GM19240 (cell line): ENCODE measurements around the gene FOXO6.

Experiments used
- DNase-seq: peaks from one replicate; pipeline ENCODE4 v3.0.0; 2011; ENCODE audit warnings: low spot score; ENCODE audit not compliant: insufficient read length

FOXO6 gene

DNA sequence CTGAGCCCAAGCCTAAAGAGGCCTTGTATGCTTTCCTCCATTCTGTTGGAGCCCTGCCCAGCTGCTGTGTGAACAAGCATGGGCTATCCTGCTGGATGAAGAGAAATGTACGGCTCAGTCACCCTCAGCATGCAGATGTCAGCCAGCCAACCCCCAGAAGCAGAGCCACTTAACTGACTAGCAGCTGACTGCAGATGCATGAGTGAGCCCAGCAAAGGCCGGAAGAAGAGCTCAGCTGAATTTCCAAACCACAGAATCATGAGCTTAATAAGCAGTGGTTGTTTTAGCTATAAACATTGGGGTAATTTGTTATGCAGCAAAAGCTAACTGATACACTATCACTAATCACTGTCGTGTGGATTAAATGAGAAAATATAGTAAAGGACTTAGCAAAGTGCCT is 39.0 kb downstream of the FOXO6 start:
- no peak for DNase-seq

- DNase-seq = no peak
Measured at GRCh38 chr1:41401899-41402298, 40.7 kb downstream of the FOXO6 start.

- no peak for DNase-seq
Measured at GRCh38 chr1:41404308-41404761, 43.1 kb downstream of the FOXO6 start.

- no peak for DNase-seq
Measured at GRCh38 chr1:41407664-41408252, 46.5 kb downstream of the FOXO6 start.

GRCh38 chr1:41408691-41409090 is 47.5 kb downstream of the FOXO6 start:
- DNase-seq = no peak

GRCh38 chr1:41409825-41410224 is 48.6 kb downstream of the FOXO6 start:
- DNase-seq = no peak

DNA sequence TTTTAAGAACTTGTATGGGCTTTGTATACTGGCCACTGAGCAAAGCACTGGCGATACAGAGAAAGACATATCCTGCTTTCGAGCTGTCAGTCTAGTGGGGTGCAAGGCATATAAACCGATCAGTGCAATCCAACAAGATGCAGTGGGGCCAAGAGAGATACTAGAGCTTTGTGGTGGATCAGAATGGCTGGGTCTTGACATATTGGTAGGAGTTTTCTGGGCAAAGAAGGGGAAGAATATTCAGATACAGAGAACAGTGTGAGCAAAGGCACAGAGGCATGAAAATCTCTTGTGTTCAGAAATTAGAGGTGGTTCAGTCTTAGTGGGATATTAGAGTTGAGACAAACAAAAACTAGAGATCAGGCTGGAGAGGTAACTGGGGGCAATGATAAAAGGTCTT is 49.2 kb downstream of the FOXO6 start:
- no peak for DNase-seq

DNA sequence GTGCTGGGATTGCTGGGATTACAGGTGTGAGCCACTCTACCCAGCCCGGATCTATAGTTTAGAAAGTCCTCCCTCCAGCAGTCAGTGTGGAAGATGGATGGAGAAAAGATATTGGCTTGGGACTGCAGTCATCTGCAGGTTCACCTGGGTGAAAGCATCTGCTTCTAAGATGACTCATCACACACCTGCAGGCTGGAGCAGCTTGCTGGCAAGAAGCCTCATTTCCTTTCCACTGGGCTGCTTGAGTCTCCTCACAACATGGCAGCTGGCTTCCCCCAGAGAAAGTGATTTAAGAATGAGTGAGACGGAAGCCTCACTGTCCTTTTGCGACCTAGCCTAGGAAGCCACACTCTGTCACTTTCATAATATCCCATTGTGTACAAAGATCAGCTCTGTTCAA is 50.0 kb downstream of the FOXO6 start:
- DNase-seq = no peak

DNA sequence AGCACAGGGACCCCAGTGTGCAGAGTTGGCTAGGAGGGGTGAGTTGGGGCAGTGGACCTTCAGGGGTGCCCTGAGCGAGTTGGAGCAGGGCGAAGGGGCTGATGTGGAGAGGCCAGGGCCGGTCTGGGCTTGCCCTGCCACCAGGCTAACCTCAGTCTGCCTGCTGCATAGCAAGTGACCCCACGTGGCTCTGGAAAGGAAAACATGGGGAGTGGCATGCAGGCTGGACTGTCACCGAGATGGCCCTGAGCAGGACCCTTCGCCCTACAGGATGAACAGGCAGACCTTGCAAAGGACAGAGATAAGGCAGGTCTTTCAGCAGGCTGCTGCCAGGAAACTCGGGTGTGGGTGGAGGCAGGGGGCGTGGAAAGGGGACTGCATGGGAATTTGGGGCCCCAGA is 51.5 kb downstream of the FOXO6 start:
- no peak for DNase-seq

- DNase-seq = no peak
Measured at GRCh38 chr1:41413748-41414281, 52.6 kb downstream of the FOXO6 start.

DNA sequence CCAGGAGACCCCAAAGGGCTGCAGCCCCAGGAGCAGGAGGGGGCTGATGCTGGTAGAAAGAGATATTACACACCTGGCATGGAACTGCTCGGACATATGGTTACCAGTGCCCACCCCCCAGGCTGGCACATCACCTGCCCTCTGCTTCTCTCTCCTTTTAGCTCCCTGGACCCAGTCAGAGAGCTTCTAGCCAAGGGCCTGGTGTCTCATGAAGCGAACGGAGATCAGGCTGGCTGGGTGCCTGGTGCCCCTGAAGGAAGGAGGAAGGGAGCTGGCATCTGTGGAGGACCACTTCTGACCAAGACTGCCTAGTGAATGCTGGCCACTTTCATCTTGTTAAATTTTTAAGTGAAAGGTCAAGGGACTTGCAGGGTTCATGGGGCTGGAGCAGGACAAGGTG is 53.1 kb downstream of the FOXO6 start:
- DNase-seq = no peak

DNA sequence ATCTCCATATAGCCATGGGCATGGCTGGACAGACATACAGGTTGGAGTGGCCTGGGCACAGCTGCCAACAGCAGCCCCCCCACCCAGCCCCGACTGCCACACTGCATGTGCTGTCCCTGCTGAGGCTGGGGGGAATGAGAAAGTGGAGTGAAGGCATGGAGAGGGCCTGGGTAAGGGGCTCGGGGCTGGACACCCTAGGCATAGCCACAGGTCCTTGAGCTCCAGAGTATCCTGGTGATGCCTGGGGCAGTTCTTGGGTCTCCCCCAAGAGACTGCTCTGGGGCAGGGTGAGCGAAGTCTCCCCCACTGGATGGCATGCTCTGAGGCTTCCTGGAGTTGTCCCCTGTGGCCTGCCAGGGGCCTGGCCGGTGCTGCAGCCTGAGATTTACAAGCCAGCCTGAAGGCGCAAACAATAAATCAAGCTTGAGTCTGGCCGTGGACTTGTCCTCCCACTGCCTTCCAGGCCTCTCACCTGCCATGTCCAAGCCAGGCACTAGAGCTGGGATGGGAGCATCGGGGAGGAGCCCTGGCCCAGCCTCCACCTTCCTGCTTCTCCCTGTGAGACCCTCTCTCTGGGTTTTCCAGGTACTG is 53.6 kb downstream of the FOXO6 start:
- DNase-seq = no peak

GRCh38 chr1:41416081-41416480 is 54.8 kb downstream of the FOXO6 start:
- no peak for DNase-seq

DNA sequence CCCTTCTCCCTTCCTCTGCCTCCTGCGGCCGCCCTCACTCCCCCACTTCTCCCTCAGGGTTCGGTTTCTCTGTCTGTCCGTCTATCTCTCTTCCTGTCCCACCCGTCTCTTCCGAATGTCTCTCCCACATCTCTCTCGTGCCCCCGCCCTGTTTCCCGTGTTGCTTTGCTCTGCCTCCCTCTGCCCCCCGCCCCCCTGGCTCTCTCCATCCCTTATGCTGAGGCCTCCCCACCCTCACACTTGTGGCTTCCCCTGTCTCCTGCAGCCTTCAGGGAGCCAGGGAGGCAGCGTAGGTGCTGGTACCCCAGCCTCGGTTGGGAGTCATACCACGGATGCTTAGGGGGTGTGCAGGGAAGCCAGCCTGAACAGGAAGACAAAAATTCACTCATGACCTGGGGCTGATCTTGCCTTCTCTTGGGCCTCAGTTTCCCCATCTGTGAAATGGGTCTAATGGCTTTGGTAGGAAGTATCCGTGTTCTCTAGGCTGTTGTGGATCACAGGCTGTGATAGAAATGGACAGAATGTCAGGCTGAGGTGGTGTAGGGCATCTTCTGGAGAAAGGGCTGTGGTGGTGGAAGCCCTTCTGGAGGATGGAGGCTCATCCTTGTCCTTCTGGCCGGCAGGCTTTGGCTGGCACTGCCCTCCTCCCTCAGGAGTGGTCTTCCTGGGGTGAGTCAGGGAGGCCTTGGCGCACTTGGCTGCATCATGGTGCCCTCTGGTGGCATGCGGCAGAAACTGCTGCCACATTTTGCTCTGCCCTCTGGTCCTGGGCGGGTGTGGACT is 55.5 kb downstream of the FOXO6 start:
- DNase-seq = peak; percentile 73

DNA sequence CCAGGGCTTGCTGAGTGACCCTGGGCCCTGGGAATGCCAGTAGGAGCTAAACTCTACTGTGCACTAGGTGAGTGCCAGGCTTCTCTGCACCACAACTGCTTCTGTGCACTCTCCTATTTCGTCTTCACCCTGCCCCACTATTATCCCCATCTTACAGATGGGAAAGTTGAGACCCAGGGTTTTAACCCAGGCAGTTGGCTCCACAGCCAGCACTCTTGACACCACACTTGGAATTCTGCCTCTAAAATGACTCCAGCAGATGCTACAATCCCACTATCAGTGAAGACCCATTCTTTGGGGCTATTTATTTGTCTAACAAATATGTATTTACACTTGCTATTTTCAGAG is 56.1 kb downstream of the FOXO6 start:
- no peak for DNase-seq

DNA sequence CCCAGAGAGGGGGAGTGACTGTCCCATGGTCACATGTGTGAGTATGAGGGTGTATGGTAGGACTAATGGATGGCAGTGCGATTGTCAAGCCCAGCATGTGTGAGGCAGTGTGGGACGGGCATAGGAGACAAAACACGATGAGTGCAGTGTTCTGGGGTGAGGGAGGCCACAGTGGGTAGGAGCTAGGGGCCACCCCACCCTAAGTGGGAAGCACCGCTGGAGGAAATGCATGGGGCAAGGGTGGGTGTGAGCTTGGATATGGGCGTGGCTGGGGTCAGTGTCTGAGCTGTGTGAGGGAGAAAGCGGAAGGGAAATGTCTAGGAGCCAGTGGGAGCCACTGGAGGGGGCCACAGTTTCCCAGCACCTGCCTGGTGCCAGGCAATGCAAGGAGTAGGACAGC is 56.5 kb downstream of the FOXO6 start:
- DNase-seq = no peak

GRCh38 chr1:41418857-41419583 is 57.8 kb downstream of the FOXO6 start:
- DNase-seq = no peak

- no peak for DNase-seq
Measured at GRCh38 chr1:41419584-41420295, 58.5 kb downstream of the FOXO6 start.

DNA sequence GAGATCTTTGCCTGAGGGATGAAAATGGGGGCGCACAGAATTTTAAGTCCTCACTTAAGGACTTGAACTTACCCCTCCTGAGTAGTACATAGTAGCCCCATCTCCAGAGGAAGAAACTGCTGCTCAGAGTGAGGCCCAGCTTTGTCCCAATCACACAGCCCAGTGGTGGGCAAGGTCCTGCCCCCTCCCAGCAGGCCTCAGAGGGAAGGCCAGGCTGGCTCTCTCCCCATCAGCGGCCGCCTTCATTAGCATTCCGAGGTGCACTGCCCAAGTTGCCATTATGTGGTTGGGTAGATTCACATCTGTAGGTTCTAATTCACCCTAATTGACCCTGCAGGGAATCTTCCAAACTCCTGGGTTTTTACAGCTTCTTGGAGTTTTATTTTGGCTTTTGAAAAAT is 59.1 kb downstream of the FOXO6 start:
- DNase-seq = no peak

DNA sequence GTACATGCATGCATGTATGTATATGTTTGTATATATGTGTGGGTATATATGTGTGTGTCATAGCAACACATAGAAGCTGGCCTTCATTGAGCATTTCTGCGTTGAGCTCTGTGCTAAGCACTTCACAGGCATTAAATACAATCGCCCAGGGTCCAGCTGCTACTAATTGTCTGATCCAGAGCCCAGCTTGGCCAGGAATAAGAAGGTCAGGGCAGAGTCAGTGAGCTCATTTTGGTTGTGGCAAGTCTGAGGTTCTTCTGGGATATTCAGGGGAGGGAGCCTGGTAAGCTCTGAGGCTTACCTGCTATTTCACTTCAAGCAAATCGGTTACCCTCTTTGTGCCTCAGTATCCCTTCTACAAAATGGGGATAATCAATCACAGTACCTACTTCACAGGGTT is 59.6 kb downstream of the FOXO6 start:
- DNase-seq = no peak

GRCh38 chr1:41422306-41422705 is 61.1 kb downstream of the FOXO6 start:
- DNase-seq = no peak
